WTC11 (cell line): ENCODE results near the gene ZNF471. TPM values are rescaled to one million over a fixed set of nuclear protein-coding genes. Genes with fewer than 3 reads are reported as not detected.

Source experiments
- ATAC-seq: fragments of 200-7000 bp; cut with Tn5 transposase; 2 replicates; pipeline ENCODE4 v1.10.0; 2021; ENCODE audit warnings: mild to moderate bottlenecking, moderate library complexity
- CTCF ChIA-PET: fragments of 300-600 bp; sonication (Branson Sonifier 250); formaldehyde crosslinking; loops from one replicate; lab custom pipeline; 2021; ENCODE audit warnings: antibody characterized with exemption; lab: Charles Lee
- POLR2A ChIA-PET: fragments of 350-600 bp; sonication (Branson Sonifier 250); formaldehyde crosslinking; loops from one replicate; lab custom pipeline; 2021; ENCODE audit warnings: antibody characterized with exemption; lab: Charles Lee
- DNase-seq: peaks from one replicate; pipeline ENCODE4 v3.0.0; 2021; ENCODE audit warnings: low spot score
- H3K27ac Mint-ChIP-seq: 2 replicates; pipeline ENCODE4 v1.8.0; 2021; ENCODE audit warnings: mixed read lengths
- H3K27me3 Mint-ChIP-seq: 2 replicates; pipeline ENCODE4 v1.8.0; 2021; ENCODE audit warnings: low read depth, mild to moderate bottlenecking, moderate library complexity, mixed read lengths
- H3K36me3 Mint-ChIP-seq: 2 replicates; pipeline ENCODE4 v1.8.0; 2021; ENCODE audit warnings: mixed read lengths
- H3K4me1 Mint-ChIP-seq: 2 replicates; pipeline ENCODE4 v1.8.0; 2022; ENCODE audit warnings: mixed read lengths
- H3K4me3 Mint-ChIP-seq: 2 replicates; pipeline ENCODE4 v1.8.0; 2021; ENCODE audit warnings: mild to moderate bottlenecking, moderate library complexity, mixed read lengths
- H3K9me3 Mint-ChIP-seq: 2 replicates; pipeline ENCODE4 v1.8.0; 2021; ENCODE audit warnings: mixed read lengths
- ARID4B ChIP-seq: sonication (generic); formaldehyde crosslinking; IDR thresholded peaks from 2 replicates; pipeline ENCODE4 v1.8.0; 2023; ENCODE audit warnings: missing genetic modification reagents, mild to moderate bottlenecking, borderline replicate concordance
- ATF1 ChIP-seq: sonication (generic); formaldehyde crosslinking; IDR thresholded peaks from 2 replicates; pipeline ENCODE4 v1.8.1; 2023; ENCODE audit warnings: mild to moderate bottlenecking, moderate library complexity, missing genetic modification reagents
- CBFB ChIP-seq: sonication (generic); formaldehyde crosslinking; IDR thresholded peaks from 2 replicates; pipeline ENCODE4 v1.8.1; 2022; ENCODE audit warnings: mild to moderate bottlenecking, low read depth, missing genetic modification reagents
- CREB1 ChIP-seq: sonication (generic); formaldehyde crosslinking; IDR thresholded peaks from 2 replicates; pipeline ENCODE4 v1.8.0; 2023; ENCODE audit warnings: mild to moderate bottlenecking, missing genetic modification reagents
- E2F5 ChIP-seq: sonication (generic); formaldehyde crosslinking; IDR thresholded peaks from 2 replicates; pipeline ENCODE4 v1.8.1; 2022; ENCODE audit warnings: mild to moderate bottlenecking, moderate library complexity, missing genetic modification reagents
- ERG ChIP-seq: fragments of 250-450 bp; sonication (Bioruptor Pico); IDR thresholded peaks from 2 replicates; pipeline ENCODE4 v1.8.0; 2021; ENCODE audit warnings: mild to moderate bottlenecking
- ESRRA ChIP-seq: sonication (generic); formaldehyde crosslinking; IDR thresholded peaks from 2 replicates; pipeline ENCODE4 v1.8.1; 2022; ENCODE audit warnings: mild to moderate bottlenecking, missing genetic modification reagents, borderline replicate concordance
- FOXJ3 ChIP-seq: sonication (generic); formaldehyde crosslinking; IDR thresholded peaks from 2 replicates; pipeline ENCODE4 v1.9.0; 2021; ENCODE audit warnings: missing genetic modification reagents, mild to moderate bottlenecking, borderline replicate concordance
- FOXP4 ChIP-seq: sonication (generic); formaldehyde crosslinking; IDR thresholded peaks from 2 replicates; pipeline ENCODE4 v1.8.0; 2022; ENCODE audit warnings: mild to moderate bottlenecking, missing genetic modification reagents
- GTF2I ChIP-seq: fragments of 250-450 bp; sonication (Bioruptor Pico); conservative IDR thresholded peaks from 2 replicates; pipeline ENCODE4 v1.4.0; 2021; ENCODE audit warnings: mild to moderate bottlenecking
- IRF1 ChIP-seq: sonication (generic); formaldehyde crosslinking; IDR thresholded peaks from 2 replicates; pipeline ENCODE4 v1.8.0; 2023; ENCODE audit warnings: missing genetic modification reagents
- MAX ChIP-seq: sonication (generic); formaldehyde crosslinking; IDR thresholded peaks from 2 replicates; pipeline ENCODE4 v1.8.0; 2022; ENCODE audit warnings: mild to moderate bottlenecking, missing genetic modification reagents
- OVOL2 ChIP-seq: fragments of 250-450 bp; sonication (Bioruptor Pico); IDR thresholded peaks from 2 replicates; pipeline ENCODE4 v1.9.0; 2021; ENCODE audit warnings: mild to moderate bottlenecking, borderline replicate concordance
- RELA ChIP-seq: sonication (generic); formaldehyde crosslinking; IDR thresholded peaks from 2 replicates; pipeline ENCODE4 v1.8.1; 2022; ENCODE audit warnings: missing genetic modification reagents, mild to moderate bottlenecking, borderline replicate concordance
- RORB ChIP-seq: fragments of 250-450 bp; sonication (Bioruptor Pico); IDR thresholded peaks from 2 replicates; pipeline ENCODE4 v1.9.0; 2021; ENCODE audit warnings: mild to moderate bottlenecking
- SMAD3 ChIP-seq: sonication (generic); formaldehyde crosslinking; IDR thresholded peaks from 2 replicates; pipeline ENCODE4 v1.8.0; 2022; ENCODE audit warnings: missing genetic modification reagents, mild to moderate bottlenecking, borderline replicate concordance
- SP1 ChIP-seq: sonication (generic); formaldehyde crosslinking; conservative IDR thresholded peaks from 2 replicates; pipeline ENCODE4 v1.8.1; 2022; ENCODE audit warnings: missing genetic modification reagents
- TP53 ChIP-seq: sonication (generic); formaldehyde crosslinking; IDR thresholded peaks from 2 replicates; pipeline ENCODE4 v1.8.1; 2023; ENCODE audit warnings: mild to moderate bottlenecking, missing genetic modification reagents
- ZNF232 ChIP-seq: sonication (generic); formaldehyde crosslinking; IDR thresholded peaks from 2 replicates; pipeline ENCODE4 v1.8.0; 2022; ENCODE audit warnings: mild to moderate bottlenecking, missing genetic modification reagents
- ZNF263 ChIP-seq: sonication (generic); formaldehyde crosslinking; IDR thresholded peaks from 2 replicates; pipeline ENCODE4 v1.8.1; 2022; ENCODE audit warnings: low read depth, mild to moderate bottlenecking, moderate library complexity, missing genetic modification reagents
- total RNA-seq: library from RNA; stranded (reverse); gene quantifications from 3 replicates; pipeline ENCODE4 v1.2.3, GENCODE V29; 2021
- TF ChIP-seq, protein P1 (sequence below): sonication (generic); formaldehyde crosslinking; IDR thresholded peaks from 2 replicates; pipeline ENCODE4 v1.8.0; 2022; ENCODE audit warnings: mild to moderate bottlenecking, missing genetic modification reagents
- TF ChIP-seq, protein P2 (sequence below): sonication (generic); formaldehyde crosslinking; IDR thresholded peaks from 2 replicates; pipeline ENCODE4 v1.8.1; 2022; ENCODE audit warnings: low read depth, mild to moderate bottlenecking, moderate library complexity, missing genetic modification reagents, borderline replicate concordance
- TF ChIP-seq, protein P3 (sequence below): sonication (generic); formaldehyde crosslinking; IDR thresholded peaks from 2 replicates; pipeline ENCODE4 v1.8.1; 2023; ENCODE audit warnings: mild to moderate bottlenecking, missing genetic modification reagents, moderate library complexity

ZNF471 gene
- total RNA-seq, 1 experiment from 2014 or later: 1.5 TPM

DNA sequence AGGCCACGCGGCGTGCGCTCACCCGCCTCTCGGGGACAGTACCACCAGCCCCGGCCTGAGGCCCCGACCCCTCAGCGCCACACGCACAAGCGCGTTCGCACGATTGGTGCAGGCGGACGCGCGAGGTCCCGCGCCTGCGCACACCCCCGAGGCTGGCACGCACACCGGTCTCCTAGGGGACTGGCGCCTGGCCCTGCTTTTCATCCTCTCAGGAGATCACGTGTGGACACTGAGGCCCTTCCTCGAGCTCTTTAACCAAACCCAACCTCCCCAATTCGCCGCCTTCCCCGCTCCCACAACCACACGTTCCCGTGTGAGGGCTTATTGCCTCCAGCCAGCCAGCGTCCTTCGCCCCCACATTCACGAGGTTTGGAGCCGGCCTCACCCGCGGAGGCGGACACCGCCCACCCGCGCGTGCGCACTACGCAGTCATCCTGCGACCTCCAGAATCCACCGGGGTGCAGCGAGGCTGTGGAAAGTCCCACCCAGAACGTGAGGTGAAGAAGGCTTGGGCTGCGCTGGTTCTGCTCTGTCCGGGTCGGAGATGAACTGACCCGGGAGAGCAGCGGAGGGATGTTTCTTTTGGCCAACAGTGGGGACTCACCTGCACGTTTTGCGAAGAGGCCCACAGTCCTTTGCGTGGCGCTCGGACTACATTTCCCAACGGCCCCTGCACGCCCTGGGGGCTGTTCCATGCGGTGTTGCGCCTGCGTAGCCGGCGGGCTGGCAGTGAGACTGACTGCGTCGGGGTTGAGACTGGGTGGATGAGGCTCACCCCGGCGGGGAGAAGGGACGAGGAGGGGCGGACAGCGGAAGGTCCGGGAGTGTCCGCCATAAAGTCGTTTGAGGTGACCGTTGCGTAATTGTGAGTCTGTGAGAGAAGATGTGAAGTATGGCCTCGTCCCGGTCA is 30.0 kb upstream of the ZNF471 start:
- H3K27ac Mint-ChIP-seq: peak overlapping the region; percentile 95
- CTCF ChIA-PET: interaction anchor here (0.5 kb wide), 1 partner anchor 337 kb away, joined by 4 read pairs; the partner anchor contains the start of gene ZNF444
- no peak for TF ChIP-seq CREB1 (CRISPR knock-in tag)
- no peak; the same call in 1 of the 2 replicates for TF ChIP-seq CBFB (CRISPR knock-in tag)
- no peak for TF ChIP-seq E2F5 (CRISPR knock-in tag)
- 0 out of 2 replicates have a peak, but pooled peaks have one; percentile 50 for TF ChIP-seq ZNF232 (CRISPR knock-in tag)
- no peak for TF ChIP-seq RORB (CRISPR knock-in tag)
- TF ChIP-seq, protein P1, sequence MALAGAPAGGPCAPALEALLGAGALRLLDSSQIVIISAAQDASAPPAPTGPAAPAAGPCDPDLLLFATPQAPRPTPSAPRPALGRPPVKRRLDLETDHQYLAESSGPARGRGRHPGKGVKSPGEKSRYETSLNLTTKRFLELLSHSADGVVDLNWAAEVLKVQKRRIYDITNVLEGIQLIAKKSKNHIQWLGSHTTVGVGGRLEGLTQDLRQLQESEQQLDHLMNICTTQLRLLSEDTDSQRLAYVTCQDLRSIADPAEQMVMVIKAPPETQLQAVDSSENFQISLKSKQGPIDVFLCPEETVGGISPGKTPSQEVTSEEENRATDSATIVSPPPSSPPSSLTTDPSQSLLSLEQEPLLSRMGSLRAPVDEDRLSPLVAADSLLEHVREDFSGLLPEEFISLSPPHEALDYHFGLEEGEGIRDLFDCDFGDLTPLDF (CRISPR knock-in tag): no peak
- TF ChIP-seq SP1 (CRISPR knock-in tag): peak; percentile 69
- 0 out of 2 replicates have a peak, but pooled peaks have one; percentile 30 for TF ChIP-seq SMAD3 (CRISPR knock-in tag)
- TF ChIP-seq ZNF263 (CRISPR knock-in tag): no peak
- no peak for TF ChIP-seq ATF1 (CRISPR knock-in tag)
- 0 out of 2 replicates have a peak, but pooled peaks have one; percentile 69 for TF ChIP-seq IRF1 (CRISPR knock-in tag)
- TF ChIP-seq, protein P2, sequence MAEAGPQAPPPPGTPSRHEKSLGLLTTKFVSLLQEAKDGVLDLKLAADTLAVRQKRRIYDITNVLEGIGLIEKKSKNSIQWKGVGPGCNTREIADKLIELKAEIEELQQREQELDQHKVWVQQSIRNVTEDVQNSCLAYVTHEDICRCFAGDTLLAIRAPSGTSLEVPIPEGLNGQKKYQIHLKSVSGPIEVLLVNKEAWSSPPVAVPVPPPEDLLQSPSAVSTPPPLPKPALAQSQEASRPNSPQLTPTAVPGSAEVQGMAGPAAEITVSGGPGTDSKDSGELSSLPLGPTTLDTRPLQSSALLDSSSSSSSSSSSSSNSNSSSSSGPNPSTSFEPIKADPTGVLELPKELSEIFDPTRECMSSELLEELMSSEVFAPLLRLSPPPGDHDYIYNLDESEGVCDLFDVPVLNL: peak; percentile 63; the same call in 1 of the 2 replicates
- no peak for TF ChIP-seq OVOL2 (CRISPR knock-in tag)
- no peak for TF ChIP-seq ERG (CRISPR knock-in tag)
- no peak for TF ChIP-seq ESRRA (CRISPR knock-in tag)
- TF ChIP-seq TP53 (CRISPR knock-in tag): no peak
- TF ChIP-seq GTF2I (CRISPR knock-in tag): no peak
- TF ChIP-seq RELA: no peak
- no peak for TF ChIP-seq FOXJ3 (CRISPR knock-in tag)
- peak; percentile 93 for TF ChIP-seq MAX (CRISPR knock-in tag)
- TF ChIP-seq ARID4B (CRISPR knock-in tag): peak; percentile 81; the same call in 1 of the 2 replicates
- TF ChIP-seq FOXP4 (CRISPR knock-in tag): peak; percentile 74
- TF ChIP-seq, protein P3, sequence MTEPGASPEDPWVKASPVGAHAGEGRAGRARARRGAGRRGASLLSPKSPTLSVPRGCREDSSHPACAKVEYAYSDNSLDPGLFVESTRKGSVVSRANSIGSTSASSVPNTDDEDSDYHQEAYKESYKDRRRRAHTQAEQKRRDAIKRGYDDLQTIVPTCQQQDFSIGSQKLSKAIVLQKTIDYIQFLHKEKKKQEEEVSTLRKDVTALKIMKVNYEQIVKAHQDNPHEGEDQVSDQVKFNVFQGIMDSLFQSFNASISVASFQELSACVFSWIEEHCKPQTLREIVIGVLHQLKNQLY (CRISPR knock-in tag): no peak

More for the DNA sequence above, 30.0 kb upstream of the ZNF471 start:
- Mint-ChIP-seq H3K36me3 (peaks cover 39% of the 10 kb centered on the region), H3K9me3 (peaks cover 69% of the 10 kb centered on the region), H3K4me3 (peak overlapping the region; percentile 96), H3K4me1 (peaks cover 13% of the 10 kb centered on the region; the same call in 1 of the 2 replicates), H3K27me3 (peaks cover 16% of the 10 kb centered on the region; the same call in 1 of the 2 replicates)
- ATAC-seq (peak; percentile 92), DNase-seq (peak; percentile 81)
- POLR2A ChIA-PET: no interaction called here
